Measurements from ENCODE around the gene GRIK5.
A peak's percentile ranks its signal among the peaks of the same experiment; 100 is the strongest.

DNA sequence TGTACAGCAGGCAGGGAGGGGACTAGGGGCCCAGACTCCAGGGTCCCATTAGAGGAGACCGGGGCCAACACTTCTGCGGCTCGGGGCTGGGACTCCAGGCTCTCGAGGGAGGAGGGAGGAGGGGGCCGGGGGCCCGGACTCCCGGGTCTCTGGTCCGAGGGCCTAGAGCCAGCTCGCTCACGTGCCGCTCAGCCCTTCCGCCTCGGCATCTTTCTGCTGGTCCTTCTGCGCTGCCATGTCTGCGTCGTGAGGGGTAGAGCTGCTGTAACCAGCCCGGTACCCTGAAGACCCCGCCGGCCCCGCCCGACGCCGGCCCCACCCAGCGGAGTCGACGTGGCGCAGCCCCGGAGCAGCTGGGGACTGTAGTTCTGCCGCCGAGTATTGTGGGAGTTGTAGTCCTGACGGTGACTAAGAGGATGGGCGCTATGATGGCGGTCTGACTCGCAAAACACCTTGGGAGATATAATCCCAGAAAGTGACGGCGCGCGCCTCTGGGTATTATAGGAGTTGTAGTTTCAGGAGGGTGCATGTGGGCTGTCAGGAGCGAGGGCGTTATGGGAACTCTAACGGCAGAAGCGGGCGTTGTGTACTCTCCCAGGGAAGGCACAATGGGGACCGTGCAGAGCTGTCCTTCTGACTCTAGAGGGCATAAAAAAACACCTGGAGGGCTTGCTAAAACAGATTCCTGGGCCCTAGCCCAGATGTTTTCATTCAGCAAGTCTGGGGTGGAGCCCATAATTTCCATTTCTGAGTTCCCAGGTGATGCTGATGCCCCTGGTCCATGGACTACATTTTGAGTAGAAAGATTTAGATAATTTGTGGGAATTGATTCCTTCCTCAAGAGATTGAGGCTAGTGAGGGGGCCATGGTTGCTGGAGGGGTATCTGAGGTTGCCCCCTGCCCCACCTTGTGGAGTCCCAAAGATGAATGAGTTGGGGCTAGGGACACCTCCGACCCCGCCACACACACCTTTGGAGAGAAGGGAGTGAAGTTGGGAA lies 110.7 kb downstream of the GRIK5 start, which contains the start of gene RABAC1:
- TF ChIP-seq, protein P1, sequence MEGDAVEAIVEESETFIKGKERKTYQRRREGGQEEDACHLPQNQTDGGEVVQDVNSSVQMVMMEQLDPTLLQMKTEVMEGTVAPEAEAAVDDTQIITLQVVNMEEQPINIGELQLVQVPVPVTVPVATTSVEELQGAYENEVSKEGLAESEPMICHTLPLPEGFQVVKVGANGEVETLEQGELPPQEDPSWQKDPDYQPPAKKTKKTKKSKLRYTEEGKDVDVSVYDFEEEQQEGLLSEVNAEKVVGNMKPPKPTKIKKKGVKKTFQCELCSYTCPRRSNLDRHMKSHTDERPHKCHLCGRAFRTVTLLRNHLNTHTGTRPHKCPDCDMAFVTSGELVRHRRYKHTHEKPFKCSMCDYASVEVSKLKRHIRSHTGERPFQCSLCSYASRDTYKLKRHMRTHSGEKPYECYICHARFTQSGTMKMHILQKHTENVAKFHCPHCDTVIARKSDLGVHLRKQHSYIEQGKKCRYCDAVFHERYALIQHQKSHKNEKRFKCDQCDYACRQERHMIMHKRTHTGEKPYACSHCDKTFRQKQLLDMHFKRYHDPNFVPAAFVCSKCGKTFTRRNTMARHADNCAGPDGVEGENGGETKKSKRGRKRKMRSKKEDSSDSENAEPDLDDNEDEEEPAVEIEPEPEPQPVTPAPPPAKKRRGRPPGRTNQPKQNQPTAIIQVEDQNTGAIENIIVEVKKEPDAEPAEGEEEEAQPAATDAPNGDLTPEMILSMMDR (IDR thresholded peaks at IDR 0.05; ENCODE audit: low read length), result peak; percentile 61
- TF ChIP-seq EZH2 (IDR thresholded peaks at IDR 0.05; ENCODE audit: borderline replicate concordance, low read length), result no peak

Data from OCI-LY1 (cell line).